22Rv1 (cell line): ENCODE data around the gene TSPAN5.

Source experiments
- H3K27ac ChIP-seq: fragments of 450-650 bp; 2 replicates; pipeline ENCODE4 v1.5.1; 2017
- ZFX ChIP-seq: fragments of 450-650 bp; IDR thresholded peaks from 2 replicates; pipeline ENCODE4 v1.6.1; 2017; ENCODE audit warnings: antibody characterized with exemption, borderline replicate concordance
- TF ChIP-seq, protein P1 (sequence below): fragments of 450-650 bp; IDR thresholded peaks from 2 replicates; pipeline ENCODE4 v1.5.1; 2017; ENCODE audit warnings: mild to moderate bottlenecking

TSPAN5 gene

DNA sequence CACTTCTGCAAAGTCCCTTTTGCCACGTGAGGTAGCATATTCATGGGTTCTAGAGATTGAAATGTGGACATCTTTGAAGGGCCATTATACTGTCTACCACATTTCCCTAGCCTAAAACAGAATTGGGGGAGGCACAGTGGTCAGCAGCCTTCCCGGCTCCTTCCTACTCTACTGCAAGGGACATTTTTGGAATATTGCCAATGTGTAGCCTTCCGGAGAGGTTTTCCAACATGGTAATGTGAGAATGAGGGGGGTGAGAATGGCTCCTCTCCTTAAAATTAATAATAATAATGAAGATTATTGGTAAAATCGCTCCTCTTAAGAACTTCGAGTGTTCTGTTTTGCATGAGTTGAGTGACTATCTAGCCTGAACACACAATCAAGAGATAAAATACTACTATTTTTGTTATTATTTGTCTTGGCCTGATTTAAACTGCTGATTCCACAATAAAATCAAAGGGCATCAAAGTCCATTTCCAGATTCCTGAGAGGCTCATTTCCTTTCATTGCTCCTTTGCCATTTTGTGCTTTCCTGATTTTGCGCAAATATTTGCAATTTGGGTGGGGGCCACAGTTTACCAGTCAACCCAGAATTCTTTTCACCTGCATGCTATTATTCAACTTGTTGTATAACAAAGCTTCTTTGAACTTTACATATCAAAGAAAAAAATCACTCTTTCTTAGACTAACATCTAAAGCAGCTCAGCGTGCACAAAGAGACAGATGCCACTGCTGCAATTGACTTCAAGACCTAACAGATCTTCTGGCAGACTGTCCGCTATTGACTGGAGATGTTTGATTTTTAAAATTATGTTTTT lies 27.0 kb upstream of the TSPAN5 start:
- H3K27ac ChIP-seq = peak overlapping the region; percentile 32
- TF ChIP-seq, protein P1, sequence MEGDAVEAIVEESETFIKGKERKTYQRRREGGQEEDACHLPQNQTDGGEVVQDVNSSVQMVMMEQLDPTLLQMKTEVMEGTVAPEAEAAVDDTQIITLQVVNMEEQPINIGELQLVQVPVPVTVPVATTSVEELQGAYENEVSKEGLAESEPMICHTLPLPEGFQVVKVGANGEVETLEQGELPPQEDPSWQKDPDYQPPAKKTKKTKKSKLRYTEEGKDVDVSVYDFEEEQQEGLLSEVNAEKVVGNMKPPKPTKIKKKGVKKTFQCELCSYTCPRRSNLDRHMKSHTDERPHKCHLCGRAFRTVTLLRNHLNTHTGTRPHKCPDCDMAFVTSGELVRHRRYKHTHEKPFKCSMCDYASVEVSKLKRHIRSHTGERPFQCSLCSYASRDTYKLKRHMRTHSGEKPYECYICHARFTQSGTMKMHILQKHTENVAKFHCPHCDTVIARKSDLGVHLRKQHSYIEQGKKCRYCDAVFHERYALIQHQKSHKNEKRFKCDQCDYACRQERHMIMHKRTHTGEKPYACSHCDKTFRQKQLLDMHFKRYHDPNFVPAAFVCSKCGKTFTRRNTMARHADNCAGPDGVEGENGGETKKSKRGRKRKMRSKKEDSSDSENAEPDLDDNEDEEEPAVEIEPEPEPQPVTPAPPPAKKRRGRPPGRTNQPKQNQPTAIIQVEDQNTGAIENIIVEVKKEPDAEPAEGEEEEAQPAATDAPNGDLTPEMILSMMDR = no peak
- no peak for TF ChIP-seq ZFX

DNA sequence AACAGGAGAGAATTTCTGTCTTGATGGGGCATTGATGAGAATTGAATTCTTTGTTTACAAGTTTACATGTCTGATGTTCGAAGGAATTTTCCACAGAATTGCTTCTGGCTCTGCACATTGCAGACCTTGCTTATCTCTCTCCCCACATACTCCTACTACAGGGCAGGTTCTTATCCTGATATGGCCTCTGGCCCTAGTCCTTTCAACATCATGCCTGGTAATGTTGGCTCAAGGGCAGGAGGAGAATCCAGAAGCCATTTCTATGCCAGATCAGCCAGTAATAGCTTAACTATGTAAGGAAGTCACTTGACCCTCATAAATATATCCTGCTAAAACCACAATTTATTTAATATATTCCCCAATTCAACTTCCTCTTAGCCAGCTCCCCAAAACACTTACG lies 24.3 kb upstream of the TSPAN5 start:
- TF ChIP-seq, protein P1 = no peak
- no peak for TF ChIP-seq ZFX
- H3K27ac ChIP-seq = no peak overlapping the region

DNA sequence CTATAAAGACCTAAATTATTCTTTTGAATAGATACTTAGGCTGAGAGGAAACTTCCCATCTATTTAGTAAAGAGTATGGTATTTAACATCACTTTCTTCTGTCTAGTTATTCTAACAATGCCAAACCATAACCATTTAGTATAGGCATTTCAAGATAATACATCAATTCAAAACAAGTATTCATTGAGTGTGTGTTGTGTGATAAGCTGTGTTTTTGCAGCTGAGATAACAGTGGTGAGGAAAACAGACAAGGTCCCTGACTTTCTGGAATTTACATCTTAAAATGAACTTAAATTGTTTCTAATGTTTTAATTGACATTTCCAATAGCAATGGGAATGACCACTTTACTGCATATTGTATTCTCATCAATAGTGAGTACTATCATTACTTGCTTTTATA lies 22.4 kb upstream of the TSPAN5 start:
- TF ChIP-seq, protein P1 = no peak
- TF ChIP-seq ZFX = no peak
- no peak overlapping the region for H3K27ac ChIP-seq

DNA sequence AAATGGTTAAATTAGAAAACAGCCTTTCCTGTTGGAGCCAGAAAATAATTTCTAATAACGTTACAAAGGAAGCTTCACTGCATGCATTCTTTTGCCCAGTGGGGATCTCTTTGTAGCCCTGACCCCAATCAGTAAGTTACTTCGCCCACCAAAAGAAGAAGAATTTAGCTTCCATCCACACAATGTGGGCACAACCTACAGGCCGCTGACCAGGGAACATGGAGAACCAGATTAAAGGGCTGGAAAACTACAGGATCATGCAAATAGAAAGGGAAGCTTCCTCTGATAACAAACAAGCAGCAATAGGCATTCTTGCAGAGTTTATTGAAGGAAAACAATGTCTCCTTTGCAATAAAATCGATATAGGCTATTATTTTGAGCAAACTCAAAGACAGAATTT lies 21.3 kb upstream of the TSPAN5 start:
- H3K27ac ChIP-seq = no peak overlapping the region
- TF ChIP-seq ZFX = no peak
- TF ChIP-seq, protein P1 = no peak

DNA sequence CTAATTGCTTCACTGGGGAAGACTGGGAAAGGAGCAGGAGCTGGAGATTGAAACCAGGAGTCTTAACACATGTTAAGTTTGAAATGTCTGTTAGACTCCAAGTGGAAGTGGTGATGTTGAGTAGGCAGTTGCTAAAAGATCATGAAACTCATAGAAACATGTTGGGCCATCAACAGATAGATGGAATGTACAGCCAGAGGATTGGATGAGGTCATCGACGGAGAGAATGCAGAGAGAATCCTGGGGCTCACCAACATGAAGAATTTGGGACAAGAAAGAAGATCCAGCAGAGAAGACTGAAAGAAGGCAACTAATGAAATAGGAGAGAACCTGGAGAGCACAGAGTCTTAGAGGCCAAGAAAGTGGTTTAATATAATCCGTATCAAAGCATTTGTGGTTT lies 19.4 kb upstream of the TSPAN5 start:
- TF ChIP-seq, protein P1 = no peak
- TF ChIP-seq ZFX = no peak
- H3K27ac ChIP-seq = no peak overlapping the region

DNA sequence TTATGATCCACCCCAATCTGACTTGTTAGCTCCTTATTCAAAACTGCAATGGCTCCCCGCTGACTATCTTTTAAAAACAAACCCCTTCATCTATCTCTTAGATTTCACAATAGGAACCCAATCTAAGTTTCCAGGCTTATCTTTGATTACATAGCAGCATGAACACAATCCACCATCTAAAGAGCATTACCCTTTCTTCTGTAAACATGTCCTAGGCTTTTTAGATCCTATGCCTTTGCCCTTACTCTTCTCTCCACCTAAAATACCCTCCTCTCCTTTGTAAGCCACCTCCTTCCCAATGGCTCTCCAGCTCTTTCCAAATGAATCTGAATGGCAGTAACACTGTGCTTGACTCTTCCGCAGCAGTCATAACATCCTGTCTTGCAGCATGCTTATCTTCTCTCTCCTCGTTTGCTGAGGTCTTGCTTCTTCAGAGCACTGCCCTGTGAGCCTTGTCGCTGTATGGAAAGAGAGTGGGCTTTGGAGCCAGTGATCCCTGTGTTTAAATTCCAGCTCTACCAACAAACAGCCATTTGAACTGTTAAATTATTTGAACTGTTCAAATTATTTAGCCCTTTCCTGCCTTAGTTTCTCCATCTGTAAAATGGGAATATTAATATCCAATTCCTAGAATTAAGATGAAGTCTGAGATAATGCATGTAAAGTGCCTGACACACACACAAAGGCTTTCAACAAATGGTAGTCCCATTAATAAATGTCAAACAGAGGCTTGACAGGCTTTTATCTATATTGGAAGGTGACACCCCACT lies 16.2 kb upstream of the TSPAN5 start:
- no peak overlapping the region for H3K27ac ChIP-seq
- TF ChIP-seq, protein P1 = no peak
- TF ChIP-seq ZFX = no peak

DNA sequence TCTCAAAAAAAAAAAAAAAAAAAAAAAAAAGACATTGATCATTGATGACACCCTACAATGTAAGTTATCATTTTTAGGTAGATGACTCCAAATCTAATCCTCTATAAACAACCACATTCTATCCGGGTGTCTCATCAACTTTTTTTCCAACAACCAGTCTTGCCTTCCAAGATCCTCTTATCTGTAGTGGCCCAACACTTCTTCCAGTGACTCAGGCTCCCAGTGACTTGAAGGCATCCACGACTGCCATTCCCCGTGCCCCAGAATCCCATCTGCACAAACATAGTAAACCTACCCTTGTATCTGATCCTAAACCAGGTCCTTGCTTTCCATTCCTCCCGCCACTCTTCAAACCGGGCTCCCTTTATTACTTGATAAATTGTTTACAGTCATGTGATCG lies 15.6 kb upstream of the TSPAN5 start:
- H3K27ac ChIP-seq = no peak overlapping the region
- TF ChIP-seq, protein P1 = no peak
- no peak for TF ChIP-seq ZFX
